ENCODE measurements around the gene HOXA5. TPM values are rescaled to one million over a fixed set of nuclear protein-coding genes. Genes with fewer than 3 reads are reported as not detected.
A peak's percentile ranks its signal among the peaks of the same experiment; 100 is the strongest.

HOXA5 gene
- total RNA-seq, 1 donor from 2014 or later = 22.0 TPM

DNA sequence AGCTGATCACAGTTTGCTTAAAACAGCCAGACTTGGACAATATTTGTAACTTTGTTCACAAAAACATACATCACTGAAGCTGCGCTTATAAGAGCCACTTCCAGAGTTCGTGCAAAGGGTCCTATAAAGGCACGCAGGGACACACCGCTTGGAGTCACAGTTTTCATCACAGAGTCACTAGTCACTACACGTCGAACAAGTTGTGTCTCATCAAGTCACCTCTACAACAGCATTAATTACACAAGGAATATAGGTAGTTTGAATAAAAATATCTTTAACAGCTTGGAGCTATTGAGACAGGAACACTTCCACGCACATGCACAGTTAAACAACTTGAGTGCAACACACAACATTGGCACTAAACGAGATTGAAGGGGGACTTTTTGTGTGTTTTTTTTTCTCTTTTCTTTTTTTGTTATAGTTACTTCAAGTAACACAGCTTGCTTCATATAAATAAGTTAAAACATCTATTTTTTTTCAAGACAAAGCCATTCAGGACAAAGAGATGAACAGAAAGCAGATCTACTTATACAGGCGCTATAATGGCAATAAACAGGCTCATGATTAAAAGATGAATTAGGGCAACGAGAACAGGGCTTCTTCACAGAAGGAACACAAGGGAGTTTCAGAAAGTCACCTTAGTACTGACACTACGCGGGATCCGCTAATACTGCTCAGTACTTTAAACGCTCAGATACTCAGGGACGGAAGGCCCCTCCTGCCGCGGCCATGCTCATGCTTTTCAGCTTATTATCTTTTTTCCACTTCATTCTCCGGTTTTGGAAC lies 2.2 kb downstream of the HOXA5 start:
- H3K27me3 ChIP-seq = no peaks in the 10 kb centered on the region
- peak in 1 of 2 donors; percentile 48 for DNase-seq (ENCODE audit: low spot score in 2 of 2)
- peak overlapping the region; percentile 75 to 91 for H3K4me3 ChIP-seq
- H3K4me1 ChIP-seq = peaks cover 0 to 6% of the 10 kb centered on the region in 2 donors
- intact Hi-C loops (cut with DNase I) = loop anchor here (5.0 kb wide), 1 partner anchor 1284 kb away; no protein-coding TSS in a partner anchor
- TF ChIP-seq, protein P1, sequence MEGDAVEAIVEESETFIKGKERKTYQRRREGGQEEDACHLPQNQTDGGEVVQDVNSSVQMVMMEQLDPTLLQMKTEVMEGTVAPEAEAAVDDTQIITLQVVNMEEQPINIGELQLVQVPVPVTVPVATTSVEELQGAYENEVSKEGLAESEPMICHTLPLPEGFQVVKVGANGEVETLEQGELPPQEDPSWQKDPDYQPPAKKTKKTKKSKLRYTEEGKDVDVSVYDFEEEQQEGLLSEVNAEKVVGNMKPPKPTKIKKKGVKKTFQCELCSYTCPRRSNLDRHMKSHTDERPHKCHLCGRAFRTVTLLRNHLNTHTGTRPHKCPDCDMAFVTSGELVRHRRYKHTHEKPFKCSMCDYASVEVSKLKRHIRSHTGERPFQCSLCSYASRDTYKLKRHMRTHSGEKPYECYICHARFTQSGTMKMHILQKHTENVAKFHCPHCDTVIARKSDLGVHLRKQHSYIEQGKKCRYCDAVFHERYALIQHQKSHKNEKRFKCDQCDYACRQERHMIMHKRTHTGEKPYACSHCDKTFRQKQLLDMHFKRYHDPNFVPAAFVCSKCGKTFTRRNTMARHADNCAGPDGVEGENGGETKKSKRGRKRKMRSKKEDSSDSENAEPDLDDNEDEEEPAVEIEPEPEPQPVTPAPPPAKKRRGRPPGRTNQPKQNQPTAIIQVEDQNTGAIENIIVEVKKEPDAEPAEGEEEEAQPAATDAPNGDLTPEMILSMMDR (IDR thresholded peaks at IDR 0.05) = no peak
- no peaks in the 10 kb centered on the region for H3K9me3 ChIP-seq
- peaks cover 0 to 17% of the 10 kb centered on the region in 2 donors for H3K36me3 ChIP-seq
- H3K27ac ChIP-seq = peak overlapping the region; percentile 92 to 98

DNA sequence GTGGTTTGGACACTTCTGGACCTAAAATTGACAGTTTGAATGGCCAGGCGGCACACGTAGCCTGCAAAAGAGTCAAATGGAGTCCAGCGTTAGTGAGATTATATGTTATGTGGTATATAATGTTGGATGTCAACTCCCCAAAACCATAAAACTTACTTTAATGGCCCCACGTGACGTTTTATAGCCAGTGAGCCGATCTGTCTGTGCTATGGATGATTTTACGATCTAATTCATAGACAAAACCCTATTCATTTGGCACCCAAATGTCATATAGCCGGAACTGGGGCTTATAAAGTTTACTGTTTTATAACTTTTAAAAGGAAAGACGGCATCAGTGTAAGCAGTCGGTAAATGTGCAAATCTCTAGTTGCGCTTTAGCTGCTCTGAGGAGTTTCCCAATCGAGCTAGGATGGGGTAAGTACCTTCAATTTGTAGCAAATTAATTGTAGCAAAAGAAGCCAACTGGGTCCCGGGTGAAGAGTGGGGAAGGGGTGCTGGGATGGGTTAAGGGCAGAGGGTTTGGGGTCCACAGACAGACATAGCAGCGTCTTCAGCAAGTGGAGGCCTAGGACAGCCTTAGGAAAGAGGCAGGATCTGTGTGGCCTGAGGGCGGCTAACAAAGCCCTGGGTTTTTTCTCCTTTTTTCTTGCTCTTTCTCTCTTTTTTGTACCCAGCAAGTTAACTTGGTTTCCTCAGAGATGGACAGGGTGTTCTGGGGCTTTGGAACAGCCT lies 3.2 kb downstream of the HOXA5 start:
- TF ChIP-seq, protein P1 (IDR thresholded peaks at IDR 0.05) = no peak
- Histone ChIP-seq H3K27ac (peak overlapping the region; percentile 74 to 92), H3K4me1 (peaks cover 0 to 8% of the 10 kb centered on the region in 2 donors), H3K4me3 (peak overlapping the region; percentile 25 to 53), H3K36me3 (peaks cover 0 to 14% of the 10 kb centered on the region in 2 donors), H3K9me3 (no peaks in the 10 kb centered on the region), H3K27me3 (no peaks in the 10 kb centered on the region)
- no peak for DNase-seq (ENCODE audit: low spot score in 2 of 2)
- intact Hi-C loops (cut with DNase I) = loop anchor here (5.0 kb wide), 1 partner anchor 1283 kb away; no protein-coding TSS in a partner anchor

DNA sequence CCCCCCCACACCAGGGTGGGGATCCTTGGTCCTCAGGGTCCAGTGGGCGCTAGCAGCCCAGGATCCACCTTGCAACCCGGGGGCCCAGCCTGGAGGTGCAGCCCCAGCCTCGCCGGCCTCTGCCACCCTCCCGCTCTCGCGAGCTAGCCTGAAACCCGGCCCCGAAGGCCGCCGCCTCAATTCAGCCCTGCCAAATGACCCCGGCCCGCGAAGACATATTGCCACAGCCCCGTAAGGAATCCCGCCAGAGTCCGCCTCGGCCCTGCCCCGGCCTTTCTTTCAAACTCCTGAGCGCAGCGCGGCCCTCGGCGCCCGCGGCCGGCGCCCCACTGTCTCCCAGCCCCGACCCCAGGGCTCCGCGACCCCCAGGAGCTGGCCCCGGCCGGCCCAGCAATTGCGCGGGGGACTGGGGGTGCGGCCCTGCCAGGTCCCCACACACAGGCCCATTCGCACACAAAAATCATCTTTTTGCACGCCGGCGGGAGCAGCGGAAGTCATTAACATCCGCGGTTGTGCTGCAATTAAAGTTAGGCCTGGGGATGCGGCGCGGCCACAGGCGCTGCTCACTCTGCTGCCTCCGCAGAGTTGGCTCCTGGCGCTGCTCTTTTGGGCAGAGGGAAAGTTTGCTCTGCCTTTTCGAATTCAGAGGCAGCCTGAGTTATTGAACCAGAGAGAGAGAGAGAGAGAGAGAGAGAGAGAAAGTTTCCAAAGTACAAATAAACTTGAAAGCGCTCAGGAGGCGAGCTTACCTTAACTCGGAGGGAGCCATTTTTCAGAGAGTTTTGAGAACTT lies 4.0 kb downstream of the HOXA5 start:
- TF ChIP-seq, protein P1 (IDR thresholded peaks at IDR 0.05) = no peak
- Histone ChIP-seq H3K4me1 (peaks cover 0 to 8% of the 10 kb centered on the region in 2 donors), H3K9me3 (no peaks in the 10 kb centered on the region), H3K4me3 (peak overlapping the region; percentile 25 to 53), H3K27me3 (no peaks in the 10 kb centered on the region), H3K36me3 (peaks cover 0 to 7% of the 10 kb centered on the region in 2 donors), H3K27ac (peak overlapping the region; percentile 44 to 74)
- intact Hi-C loops (cut with DNase I) = loop anchor here (5.0 kb wide), 1 partner anchor 1282 kb away; no protein-coding TSS in a partner anchor
- DNase-seq (ENCODE audit: low spot score in 2 of 2) = no peak

DNA sequence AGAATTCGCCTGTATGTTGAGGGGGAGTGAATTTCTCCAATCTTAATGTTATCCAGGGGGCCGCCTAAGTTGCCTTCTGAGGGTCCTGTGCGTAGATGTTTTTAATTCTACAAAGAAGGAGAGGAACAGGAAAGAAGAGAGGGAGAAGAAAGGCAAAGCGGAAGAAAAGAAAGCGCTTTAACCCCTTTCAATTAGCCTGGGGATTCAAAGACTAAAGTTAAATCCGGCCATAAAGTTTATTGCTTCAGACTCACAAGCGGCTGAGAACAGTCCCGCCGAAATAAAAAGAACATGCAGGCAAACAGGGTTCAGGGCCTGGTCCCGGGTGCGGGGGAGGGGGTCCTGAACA lies 4.5 kb downstream of the HOXA5 start:
- peak overlapping the region; percentile 44 to 74 for H3K27ac ChIP-seq
- TF ChIP-seq, protein P1 (IDR thresholded peaks at IDR 0.05) = no peak
- H3K27me3 ChIP-seq = no peaks in the 10 kb centered on the region
- H3K4me3 ChIP-seq = peak overlapping the region; percentile 25 to 53
- intact Hi-C loops (cut with DNase I) = no loop called here
- H3K4me1 ChIP-seq = peaks cover 0 to 8% of the 10 kb centered on the region in 2 donors
- H3K9me3 ChIP-seq = no peaks in the 10 kb centered on the region
- peaks cover 0 to under 1% of the 10 kb centered on the region in 2 donors for H3K36me3 ChIP-seq
- DNase-seq (ENCODE audit: low spot score in 2 of 2) = no peak

DNA sequence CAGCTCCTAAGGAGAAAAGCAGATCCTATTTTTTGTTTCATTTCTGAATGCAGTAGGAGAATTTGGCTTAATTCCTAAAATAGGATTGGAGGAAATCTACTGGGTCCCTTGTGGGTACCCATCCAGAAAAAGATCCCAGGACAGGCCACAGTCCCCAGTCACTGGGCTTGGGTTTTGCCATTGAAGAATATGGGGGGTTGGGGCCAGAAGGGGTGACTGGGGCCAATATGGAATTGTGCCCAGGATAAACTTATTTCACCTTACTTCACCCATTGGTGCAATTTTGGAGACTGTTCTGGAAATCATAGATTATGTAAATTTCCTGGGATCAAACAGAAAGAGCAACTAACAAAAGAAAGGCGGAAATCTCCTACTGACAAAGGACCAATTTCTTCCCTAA lies 5.0 kb downstream of the HOXA5 start:
- peak overlapping the region; percentile 44 to 74 for H3K27ac ChIP-seq
- intact Hi-C loops (cut with DNase I) = no loop called here
- H3K36me3 ChIP-seq = no peaks in the 10 kb centered on the region
- no peak for DNase-seq (ENCODE audit: low spot score in 2 of 2)
- TF ChIP-seq, protein P1 (IDR thresholded peaks at IDR 0.05) = no peak
- H3K4me1 ChIP-seq = peaks cover 0 to 8% of the 10 kb centered on the region in 2 donors
- H3K27me3 ChIP-seq = no peaks in the 10 kb centered on the region
- no peaks in the 10 kb centered on the region for H3K9me3 ChIP-seq
- H3K4me3 ChIP-seq = peak overlapping the region in 1 of 2 donors; percentile 53

Data from ascending aorta (tissue), 2 donors.